K562 (cell line): ENCODE results near the gene EFNA2.

Experiments used
- CREB1 ChIP-seq, 2 experiments: sonication (generic) in 1 of 2; formaldehyde crosslinking in 1 of 2; IDR thresholded peaks; 2 replicates each; pipeline versions ENCODE4 v1.6.1 to v1.8.0; 2012 to 2022; ENCODE audit warnings: inconsistent platforms in 1 of 2, mild to moderate bottlenecking in 1 of 2, missing genetic modification reagents in 1 of 2, moderate library complexity in 1 of 2
- CUX1 ChIP-seq: fragments of 200-800 bp; sonication (Bioruptor generic); IDR thresholded peaks from 2 replicates; pipeline ENCODE4 v1.6.1; 2016; ENCODE audit warnings: missing genetic modification characterization, missing compliant biosample characterization
- ELF4 ChIP-seq: fragments of 450-650 bp; formaldehyde crosslinking; IDR thresholded peaks from 2 replicates; pipeline ENCODE4 v1.4.0; 2022; ENCODE audit warnings: missing genetic modification characterization
- FOXK1 ChIP-seq: sonication (generic); formaldehyde crosslinking; IDR thresholded peaks from 2 replicates; pipeline ENCODE4 v1.8.0; 2022; ENCODE audit warnings: missing genetic modification reagents, mild to moderate bottlenecking, borderline replicate concordance
- KDM1A ChIP-seq, 2 experiments: fragments of 450-650 bp; IDR thresholded peaks; 2 replicates each; pipeline ENCODE4 v1.6.1; 2016; ENCODE audit warnings: mild to moderate bottlenecking in 2 of 2
- SREBF2 ChIP-seq: sonication (generic); formaldehyde crosslinking; IDR thresholded peaks from 2 replicates; pipeline ENCODE4 v1.4.0; 2020; ENCODE audit warnings: mild to moderate bottlenecking, missing genetic modification reagents
- TF ChIP-seq, protein P1 (sequence below): fragments of 150-350 bp; IDR thresholded peaks from 2 replicates; pipeline ENCODE4 v1.6.1; 2014; ENCODE audit warnings: low read depth, mild to moderate bottlenecking, low read length, borderline replicate concordance
- TF ChIP-seq, protein P2 (sequence below), 3 experiments: IDR thresholded peaks in 2 of 3; conservative IDR thresholded peaks in 1 of 3; 2 replicates each; pipeline ENCODE4 v1.5.1; 2011 to 2012; ENCODE audit warnings: low read length in 3 of 3, mild to moderate bottlenecking in 3 of 3, control low read depth in 2 of 3, improper control_type of control experiment in 1 of 3, inconsistent platforms in 1 of 3, low read depth in 1 of 3, mixed read lengths in 1 of 3, moderate library complexity in 1 of 3; ENCODE audit not compliant: insufficient read depth in 2 of 3
- TF ChIP-seq, protein P3 (sequence below): fragments of 250-450 bp; sonication (Bioruptor Pico); IDR thresholded peaks from 2 replicates; pipeline ENCODE4 v1.5.0; 2020; ENCODE audit warnings: mild to moderate bottlenecking

DNA sequence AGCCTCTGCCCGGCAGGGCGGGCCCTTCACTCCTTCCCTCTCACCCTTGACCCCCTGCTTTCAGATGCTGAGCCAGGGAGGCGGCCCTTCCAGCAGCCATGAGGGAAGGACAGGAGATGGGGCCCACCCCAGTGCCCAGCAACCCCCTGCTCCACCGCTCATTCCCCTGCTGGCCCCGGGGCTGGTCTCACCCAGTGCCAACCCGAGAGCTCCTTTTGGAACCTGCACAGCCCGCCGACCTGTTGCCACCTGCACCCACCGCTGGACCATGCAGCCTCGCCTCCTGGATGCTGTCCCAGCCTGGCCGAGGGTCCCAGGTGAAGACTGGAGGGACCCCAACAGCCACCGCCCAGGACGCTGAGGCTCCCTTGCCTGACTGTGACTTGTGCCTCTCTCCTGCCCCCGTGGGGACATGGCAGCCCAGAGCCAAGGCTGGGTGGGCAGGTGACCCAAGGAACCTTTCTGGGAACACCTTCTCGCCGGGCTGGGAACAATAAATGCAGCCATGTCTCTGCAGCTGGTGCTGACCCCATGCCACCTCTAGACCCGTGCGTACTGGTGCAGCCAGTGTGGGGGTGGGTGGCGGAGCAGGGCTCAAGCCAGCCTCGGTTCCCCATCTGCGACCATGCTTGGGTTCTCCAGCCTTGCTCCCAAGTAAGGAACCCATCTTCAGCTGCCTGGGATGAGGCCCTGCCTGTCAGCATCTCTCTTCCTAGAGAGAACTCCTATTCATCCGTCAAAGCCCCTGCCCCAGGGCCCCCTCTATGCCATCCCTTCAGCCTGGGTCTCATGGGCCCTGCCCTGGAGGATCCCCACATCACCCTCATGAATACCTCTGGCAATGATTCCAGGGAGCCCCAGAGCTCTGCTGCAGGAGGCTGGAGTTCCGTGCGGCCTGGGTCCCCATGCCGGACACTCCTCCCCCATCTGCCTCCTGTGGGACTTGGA is 6.7 kb upstream of the EFNA2 start:
- TF ChIP-seq CREB1 (IDR thresholded peaks at IDR 0.05): no peak
- TF ChIP-seq CREB1 (CRISPR knock-in tag; IDR thresholded peaks at IDR 0.05): no peak
- TF ChIP-seq, protein P1, sequence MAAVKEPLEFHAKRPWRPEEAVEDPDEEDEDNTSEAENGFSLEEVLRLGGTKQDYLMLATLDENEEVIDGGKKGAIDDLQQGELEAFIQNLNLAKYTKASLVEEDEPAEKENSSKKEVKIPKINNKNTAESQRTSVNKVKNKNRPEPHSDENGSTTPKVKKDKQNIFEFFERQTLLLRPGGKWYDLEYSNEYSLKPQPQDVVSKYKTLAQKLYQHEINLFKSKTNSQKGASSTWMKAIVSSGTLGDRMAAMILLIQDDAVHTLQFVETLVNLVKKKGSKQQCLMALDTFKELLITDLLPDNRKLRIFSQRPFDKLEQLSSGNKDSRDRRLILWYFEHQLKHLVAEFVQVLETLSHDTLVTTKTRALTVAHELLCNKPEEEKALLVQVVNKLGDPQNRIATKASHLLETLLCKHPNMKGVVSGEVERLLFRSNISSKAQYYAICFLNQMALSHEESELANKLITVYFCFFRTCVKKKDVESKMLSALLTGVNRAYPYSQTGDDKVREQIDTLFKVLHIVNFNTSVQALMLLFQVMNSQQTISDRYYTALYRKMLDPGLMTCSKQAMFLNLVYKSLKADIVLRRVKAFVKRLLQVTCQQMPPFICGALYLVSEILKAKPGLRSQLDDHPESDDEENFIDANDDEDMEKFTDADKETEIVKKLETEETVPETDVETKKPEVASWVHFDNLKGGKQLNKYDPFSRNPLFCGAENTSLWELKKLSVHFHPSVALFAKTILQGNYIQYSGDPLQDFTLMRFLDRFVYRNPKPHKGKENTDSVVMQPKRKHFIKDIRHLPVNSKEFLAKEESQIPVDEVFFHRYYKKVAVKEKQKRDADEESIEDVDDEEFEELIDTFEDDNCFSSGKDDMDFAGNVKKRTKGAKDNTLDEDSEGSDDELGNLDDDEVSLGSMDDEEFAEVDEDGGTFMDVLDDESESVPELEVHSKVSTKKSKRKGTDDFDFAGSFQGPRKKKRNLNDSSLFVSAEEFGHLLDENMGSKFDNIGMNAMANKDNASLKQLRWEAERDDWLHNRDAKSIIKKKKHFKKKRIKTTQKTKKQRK: no peak
- TF ChIP-seq CUX1 (CRISPR knock-in tag): no peak
- TF ChIP-seq KDM1A (IDR thresholded peaks at IDR 0.05): no peak
- TF ChIP-seq ELF4 (CRISPR knock-in tag): no peak
- TF ChIP-seq, protein P2, sequence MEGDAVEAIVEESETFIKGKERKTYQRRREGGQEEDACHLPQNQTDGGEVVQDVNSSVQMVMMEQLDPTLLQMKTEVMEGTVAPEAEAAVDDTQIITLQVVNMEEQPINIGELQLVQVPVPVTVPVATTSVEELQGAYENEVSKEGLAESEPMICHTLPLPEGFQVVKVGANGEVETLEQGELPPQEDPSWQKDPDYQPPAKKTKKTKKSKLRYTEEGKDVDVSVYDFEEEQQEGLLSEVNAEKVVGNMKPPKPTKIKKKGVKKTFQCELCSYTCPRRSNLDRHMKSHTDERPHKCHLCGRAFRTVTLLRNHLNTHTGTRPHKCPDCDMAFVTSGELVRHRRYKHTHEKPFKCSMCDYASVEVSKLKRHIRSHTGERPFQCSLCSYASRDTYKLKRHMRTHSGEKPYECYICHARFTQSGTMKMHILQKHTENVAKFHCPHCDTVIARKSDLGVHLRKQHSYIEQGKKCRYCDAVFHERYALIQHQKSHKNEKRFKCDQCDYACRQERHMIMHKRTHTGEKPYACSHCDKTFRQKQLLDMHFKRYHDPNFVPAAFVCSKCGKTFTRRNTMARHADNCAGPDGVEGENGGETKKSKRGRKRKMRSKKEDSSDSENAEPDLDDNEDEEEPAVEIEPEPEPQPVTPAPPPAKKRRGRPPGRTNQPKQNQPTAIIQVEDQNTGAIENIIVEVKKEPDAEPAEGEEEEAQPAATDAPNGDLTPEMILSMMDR (IDR thresholded peaks at IDR 0.05 in 2 of 3, conservative IDR thresholded peaks at IDR 0.05 in 1 of 3; ENCODE audit: insufficient read depth in 2 of 3, low read depth in 1 of 3, low read length in 3 of 3): no peak
- TF ChIP-seq SREBF2 (CRISPR knock-in tag): no peak
- TF ChIP-seq FOXK1: no peak
- TF ChIP-seq, protein P3, sequence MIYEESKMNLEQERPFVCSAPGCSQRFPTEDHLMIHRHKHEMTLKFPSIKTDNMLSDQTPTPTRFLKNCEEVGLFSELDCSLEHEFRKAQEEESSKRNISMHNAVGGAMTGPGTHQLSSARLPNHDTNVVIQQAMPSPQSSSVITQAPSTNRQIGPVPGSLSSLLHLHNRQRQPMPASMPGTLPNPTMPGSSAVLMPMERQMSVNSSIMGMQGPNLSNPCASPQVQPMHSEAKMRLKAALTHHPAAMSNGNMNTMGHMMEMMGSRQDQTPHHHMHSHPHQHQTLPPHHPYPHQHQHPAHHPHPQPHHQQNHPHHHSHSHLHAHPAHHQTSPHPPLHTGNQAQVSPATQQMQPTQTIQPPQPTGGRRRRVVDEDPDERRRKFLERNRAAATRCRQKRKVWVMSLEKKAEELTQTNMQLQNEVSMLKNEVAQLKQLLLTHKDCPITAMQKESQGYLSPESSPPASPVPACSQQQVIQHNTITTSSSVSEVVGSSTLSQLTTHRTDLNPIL (CRISPR knock-in tag): no peak
